HG02588 (cell line): ENCODE measurements around the gene ACTN1.

ENCODE experiments used
- ATAC-seq: cut with Tn5 transposase; IDR thresholded peaks from one replicate; pipeline ENCODE4 v1.9.1; 2021; ENCODE audit warnings: mild to moderate bottlenecking, moderate library complexity; ENCODE audit not compliant: unreplicated experiment

ACTN1 gene

GRCh38 chr14:68951800-68952530, 27.1 kb downstream of the ACTN1 start:
- no peak for ATAC-seq

- no peak for ATAC-seq
Observed at GRCh38 chr14:68951035-68951797, 27.9 kb downstream of the ACTN1 start.

- no peak for ATAC-seq
Observed at GRCh38 chr14:68950111-68950510, 29.0 kb downstream of the ACTN1 start.

- ATAC-seq = no peak
Observed at GRCh38 chr14:68949601-68949965, 29.5 kb downstream of the ACTN1 start.

- no peak for ATAC-seq
Observed at GRCh38 chr14:68948686-68949600, 30.2 kb downstream of the ACTN1 start.

GRCh38 chr14:68947802-68948201, 31.3 kb downstream of the ACTN1 start:
- no peak for ATAC-seq

- ATAC-seq = no peak
Observed at GRCh38 chr14:68946489-68946822, 32.6 kb downstream of the ACTN1 start.

- ATAC-seq = no peak
Observed at GRCh38 chr14:68945585-68946488, 33.3 kb downstream of the ACTN1 start.

GRCh38 chr14:68945190-68945584, 33.9 kb downstream of the ACTN1 start:
- no peak for ATAC-seq

GRCh38 chr14:68944162-68944561, 34.9 kb downstream of the ACTN1 start:
- no peak for ATAC-seq

GRCh38 chr14:68943107-68943506, 36.0 kb downstream of the ACTN1 start:
- no peak for ATAC-seq

- ATAC-seq = no peak
Observed at GRCh38 chr14:68942296-68943035, 36.6 kb downstream of the ACTN1 start.

GRCh38 chr14:68941820-68942219, 37.3 kb downstream of the ACTN1 start:
- no peak for ATAC-seq

- ATAC-seq = no peak
Observed at GRCh38 chr14:68940614-68941185, 38.4 kb downstream of the ACTN1 start.

- no peak for ATAC-seq
Observed at GRCh38 chr14:68939893-68940613, 39.0 kb downstream of the ACTN1 start.

GRCh38 chr14:68939181-68939892, 39.8 kb downstream of the ACTN1 start:
- no peak for ATAC-seq

- ATAC-seq = no peak
Observed at GRCh38 chr14:68938271-68939150, 40.6 kb downstream of the ACTN1 start.
